HG03342 (cell line): ENCODE results near the gene C19orf73.

Experiments used
- ATAC-seq: cut with Tn5 transposase; IDR thresholded peaks from one replicate; pipeline ENCODE4 v1.9.1; 2021; ENCODE audit warnings: mild to moderate bottlenecking, moderate library complexity; ENCODE audit not compliant: unreplicated experiment

C19orf73 gene

GRCh38 chr19:49070416-49070815, 48.5 kb downstream of the C19orf73 start:
- no peak for ATAC-seq

DNA sequence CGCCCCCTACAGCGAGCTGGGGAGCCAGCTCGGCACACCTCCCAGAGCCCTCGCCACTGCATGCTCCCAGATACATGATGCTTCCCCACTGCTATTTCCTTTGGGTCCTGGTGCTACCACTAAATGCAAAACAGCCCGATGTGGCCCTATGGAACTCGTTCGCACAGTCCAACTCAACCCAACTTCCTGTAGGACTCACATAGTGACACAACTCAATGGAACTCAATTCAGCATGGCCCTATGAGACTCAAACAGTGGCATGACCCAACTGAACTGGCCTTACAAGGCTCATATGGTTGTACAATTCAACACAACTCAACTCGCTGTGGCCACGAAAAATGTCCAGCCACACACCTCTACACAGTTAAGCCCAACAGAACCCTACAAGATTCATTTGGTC, 49.9 kb downstream of the C19orf73 start:
- no peak for ATAC-seq
